HG03139 (cell line): ENCODE results near the gene WSCD2.

Experiments
- ATAC-seq: cut with Tn5 transposase; IDR thresholded peaks from one replicate; pipeline ENCODE4 v1.9.1; 2021; ENCODE audit not compliant: unreplicated experiment

The WSCD2 gene

DNA sequence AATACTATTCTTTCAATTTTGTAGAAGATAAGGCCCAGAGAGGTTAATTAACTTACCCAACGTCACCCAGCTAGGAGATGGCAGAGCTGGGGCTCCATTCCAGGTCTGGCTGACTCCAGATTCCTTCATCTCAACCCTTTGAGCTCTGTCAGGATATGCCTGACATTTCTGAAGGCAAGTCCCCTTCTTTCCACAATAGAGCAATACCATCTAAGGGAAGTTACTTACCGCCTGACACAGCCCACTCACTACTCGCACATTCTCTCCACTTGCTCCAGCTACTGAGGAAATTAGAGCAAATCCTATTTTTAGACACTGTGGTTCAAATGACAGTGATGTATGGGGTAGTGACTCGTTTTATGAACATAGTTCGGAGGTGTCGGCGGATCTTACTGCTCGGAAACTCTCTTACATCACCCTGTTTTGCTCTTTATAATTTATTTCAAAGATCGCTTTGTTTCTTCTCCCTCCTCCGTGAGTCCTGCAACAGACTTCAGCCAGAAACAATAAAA, 2.0 kb upstream of the WSCD2 start:
- ATAC-seq, result no peak

DNA sequence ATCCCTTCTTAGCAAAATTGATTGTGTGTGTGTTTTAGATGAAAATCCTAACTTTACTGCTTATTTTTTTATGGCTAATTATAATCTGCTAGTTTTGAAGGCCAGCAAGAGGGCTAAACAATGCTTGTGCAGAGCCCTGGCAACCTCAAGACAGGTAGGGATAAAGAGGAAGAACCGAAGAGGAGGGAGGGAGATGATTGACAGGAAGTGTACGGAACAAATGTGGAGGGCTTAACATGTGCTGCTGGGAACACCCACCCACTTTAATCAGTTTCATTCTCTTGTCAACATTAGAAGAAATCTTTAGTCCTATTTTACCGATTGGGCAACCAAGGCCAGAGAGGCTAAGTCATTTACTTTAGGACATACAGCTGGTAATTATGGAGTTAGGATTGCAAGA, 1.4 kb upstream of the WSCD2 start:
- no peak for ATAC-seq

DNA sequence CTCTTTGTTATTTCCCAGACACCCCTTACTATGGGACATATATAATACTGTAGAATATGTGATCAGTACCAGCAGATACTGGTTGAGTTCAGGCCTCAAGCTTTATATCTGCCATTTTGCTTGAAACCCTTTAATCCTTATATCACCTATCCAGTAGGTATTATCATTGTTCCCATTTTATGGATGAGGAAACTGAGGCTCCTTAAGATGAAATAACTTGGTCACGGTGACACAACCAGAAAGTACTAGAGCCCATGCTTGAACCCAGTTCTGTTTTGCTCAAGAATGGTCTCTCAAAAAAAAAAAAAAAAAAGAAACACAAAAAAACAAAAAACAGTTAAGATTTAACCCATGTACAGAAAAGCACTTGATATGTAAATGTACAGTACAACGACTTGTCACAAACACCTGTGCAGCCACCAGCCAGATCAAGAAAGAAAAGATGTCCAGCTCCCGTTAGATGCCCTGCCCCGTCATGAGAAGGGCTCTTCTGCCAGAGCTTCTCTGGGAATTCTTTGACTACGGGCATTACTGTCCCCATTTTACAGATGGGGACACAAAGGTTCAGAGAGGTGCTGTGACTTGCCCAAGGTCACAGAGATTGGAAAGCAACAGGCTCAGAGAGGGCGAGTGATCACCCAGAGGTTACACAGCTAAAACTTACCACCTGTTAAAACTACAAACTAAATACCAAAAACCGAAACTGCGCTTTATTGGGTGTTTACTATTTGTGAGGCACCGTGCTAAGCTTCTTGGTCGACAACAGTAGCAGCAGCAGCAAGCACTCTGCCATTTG, 669 bp upstream of the WSCD2 start:
- ATAC-seq, result no peak

DNA sequence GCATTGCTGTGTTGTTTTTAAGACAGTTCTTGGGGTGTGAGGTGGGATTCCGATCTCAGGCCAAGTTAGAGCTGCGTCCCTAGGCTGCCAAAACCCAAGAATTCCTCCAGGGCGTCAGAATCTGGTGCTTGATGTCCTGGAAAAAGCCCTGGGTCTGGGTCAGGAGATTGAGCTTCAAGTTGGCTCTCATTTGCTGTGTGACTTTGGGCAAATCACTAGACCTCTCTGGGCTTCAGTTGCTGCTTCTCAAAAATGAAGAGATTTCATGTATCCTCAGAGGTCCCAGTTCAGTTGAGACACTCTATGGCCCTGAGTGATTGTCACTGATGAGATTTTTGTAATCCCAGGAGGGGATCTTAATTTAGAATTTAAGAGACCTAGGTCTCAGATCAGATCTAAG, 1.9 kb downstream of the WSCD2 start:
- ATAC-seq, result no peak

GRCh38 chr12:108131657-108132126, 2.6 kb downstream of the WSCD2 start:
- ATAC-seq, result no peak

- no peak for ATAC-seq
These were observed 4.4 kb downstream of the WSCD2 start for GRCh38 chr12:108133482-108133881.

DNA sequence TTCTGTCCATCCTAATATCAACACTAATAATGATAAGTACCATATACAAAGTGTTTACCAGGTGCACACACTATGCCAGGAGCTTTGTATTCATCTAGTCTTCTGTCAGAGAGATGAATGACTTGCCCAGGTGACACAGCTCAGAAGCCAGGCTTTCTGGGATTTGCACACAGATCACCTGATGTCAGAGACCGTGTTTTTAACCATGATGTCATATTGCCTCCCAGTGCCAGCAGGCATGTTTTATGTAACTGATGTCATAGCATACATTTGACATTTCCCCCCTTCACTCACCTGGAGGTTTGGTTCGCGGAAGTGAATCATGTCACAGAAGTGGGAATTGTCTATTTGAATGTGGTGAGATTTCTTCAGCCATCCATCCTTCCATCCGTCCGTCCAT, 5.7 kb downstream of the WSCD2 start:
- no peak for ATAC-seq

- no peak for ATAC-seq
These were observed 6.5 kb downstream of the WSCD2 start for GRCh38 chr12:108135627-108136026.

DNA sequence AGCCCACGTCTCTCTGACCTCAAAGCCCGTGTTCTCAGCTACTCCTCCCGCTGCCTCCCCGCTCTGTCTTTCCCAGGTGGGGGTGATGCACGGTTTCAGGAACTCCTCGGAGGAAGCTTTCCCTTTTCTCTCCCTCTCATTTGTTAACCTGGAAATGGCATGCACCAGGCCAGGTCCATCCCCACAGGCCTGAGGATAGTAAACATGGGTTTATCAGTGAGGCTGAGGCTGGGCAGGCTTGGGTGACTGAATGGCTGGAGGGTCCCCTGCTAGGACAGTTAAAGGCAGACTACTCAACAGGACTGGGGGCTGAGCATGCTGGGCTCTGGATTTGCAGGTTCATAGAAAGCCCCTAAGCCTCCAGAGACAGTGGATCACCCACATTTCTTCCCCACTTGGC, 7.6 kb downstream of the WSCD2 start:
- ATAC-seq, result no peak

DNA sequence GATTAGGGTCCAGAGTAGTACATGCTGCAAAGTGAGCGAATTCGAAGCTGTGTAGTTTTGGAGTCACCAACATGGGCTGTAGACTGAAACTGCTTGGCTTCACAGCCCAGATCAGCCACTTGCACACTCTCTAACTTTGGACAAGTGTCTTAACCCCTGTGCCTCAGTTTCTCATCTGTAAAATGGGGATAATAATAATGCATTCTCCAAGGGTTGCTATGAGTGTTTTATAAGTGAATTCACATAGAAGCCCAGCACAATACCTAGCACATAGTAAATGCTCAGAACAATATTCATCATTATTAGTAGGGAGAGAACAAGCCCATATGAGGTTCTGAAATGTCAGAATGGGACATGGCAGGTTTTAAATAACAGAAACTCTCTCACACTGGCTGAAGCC, 10.4 kb downstream of the WSCD2 start:
- no peak for ATAC-seq

DNA sequence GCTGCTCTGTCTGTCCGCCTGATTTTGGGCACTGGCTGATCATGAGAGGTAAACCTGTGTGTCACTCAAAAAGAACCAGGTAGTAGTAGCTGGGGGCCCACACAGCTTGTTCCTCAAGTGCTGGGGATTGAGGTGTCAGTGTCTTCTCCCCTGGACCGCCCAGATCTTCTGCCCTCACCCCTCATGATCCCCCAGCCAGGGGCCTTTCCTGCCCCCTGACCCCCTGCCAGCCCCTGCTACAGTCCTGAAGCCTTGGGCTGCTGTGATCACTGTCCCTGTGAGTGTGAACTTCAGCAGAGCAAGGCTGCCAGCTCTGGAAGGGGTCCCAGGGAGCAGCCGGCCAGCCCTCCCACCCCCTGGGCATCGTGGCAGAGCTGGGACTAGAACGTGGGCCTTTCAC, 11.4 kb downstream of the WSCD2 start:
- ATAC-seq, result no peak

GRCh38 chr12:108141600-108142130, 12.6 kb downstream of the WSCD2 start:
- ATAC-seq, result no peak

- no peak for ATAC-seq
These were observed 14.1 kb downstream of the WSCD2 start for GRCh38 chr12:108143144-108143543.

DNA sequence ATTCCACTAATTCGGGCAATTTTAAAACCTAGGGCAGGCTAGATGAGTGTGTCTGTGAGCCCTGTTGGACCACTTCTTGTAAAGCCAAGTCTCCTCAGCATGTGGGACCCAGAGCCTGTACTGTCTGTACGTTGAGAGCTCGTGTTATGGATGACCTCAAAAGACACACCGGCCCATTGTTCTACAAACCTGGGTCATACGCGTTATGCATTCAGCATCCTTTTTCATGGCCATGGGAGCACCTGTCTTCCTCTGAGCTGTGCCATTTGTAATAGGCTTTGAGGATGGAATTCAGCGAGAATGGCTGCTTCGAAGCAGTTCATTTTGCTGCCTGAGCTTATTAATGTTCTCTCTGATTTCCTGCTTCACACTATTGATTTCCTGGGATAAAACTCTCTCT, 15.0 kb downstream of the WSCD2 start:
- ATAC-seq, result no peak

DNA sequence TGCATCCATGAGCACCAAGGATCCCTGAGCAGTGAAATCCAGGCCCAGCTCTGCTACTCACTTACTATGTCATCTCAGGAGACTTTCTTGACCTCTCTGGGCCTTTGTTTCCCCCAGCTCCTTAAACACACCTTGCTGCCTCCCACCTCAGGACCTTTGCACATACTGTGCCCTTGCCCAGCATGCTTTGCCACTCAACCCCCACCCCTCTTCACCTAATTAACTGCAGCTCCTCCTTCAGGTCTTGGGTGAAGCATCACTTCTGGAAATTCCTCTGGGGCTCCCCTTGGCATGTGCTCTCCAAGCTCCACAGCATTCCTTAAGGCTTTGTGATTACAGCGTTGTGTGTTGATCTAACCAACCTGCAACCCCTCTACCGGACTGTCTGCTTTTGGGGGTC, 15.9 kb downstream of the WSCD2 start:
- no peak for ATAC-seq

DNA sequence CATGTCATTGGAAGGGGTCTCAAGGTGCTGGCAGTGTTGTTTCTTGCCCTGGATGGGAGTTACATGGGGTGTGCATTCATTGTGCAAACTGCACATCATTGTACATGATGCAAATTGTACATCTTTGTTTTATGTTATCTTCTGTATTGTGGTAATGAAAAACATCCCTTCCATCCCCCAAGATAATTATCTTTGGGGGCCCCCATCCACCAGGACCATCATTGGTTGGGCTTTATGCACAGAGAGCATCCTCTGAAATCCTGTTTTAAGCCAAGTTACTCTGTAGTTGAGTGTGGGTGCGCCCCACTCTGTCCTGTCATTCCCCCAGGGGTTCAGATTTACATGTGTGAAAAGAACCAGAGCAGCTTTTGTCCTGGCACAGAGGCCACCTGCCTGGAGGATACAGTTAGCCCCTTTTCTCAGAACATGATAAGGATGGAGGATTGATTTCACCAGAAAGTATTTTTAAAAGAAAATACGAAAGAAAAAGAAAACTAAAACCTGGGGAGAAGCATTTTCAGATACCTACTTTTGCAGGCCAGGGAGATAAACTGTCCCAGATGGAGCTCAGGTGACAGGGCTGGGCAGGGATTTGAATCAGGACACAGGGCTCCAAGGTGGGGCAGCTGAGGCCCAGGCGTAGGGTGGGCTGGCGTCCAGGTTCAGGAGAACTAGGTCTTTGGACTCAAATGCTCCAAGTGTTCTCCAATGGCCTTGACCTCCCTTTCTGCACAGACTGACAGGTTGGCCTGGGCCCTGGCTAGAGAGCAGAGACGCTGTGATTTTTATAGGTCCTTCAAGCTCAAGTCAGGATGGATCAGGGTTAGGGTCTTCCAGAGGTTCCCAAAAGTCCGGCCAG, 17.2 kb downstream of the WSCD2 start:
- no peak for ATAC-seq

DNA sequence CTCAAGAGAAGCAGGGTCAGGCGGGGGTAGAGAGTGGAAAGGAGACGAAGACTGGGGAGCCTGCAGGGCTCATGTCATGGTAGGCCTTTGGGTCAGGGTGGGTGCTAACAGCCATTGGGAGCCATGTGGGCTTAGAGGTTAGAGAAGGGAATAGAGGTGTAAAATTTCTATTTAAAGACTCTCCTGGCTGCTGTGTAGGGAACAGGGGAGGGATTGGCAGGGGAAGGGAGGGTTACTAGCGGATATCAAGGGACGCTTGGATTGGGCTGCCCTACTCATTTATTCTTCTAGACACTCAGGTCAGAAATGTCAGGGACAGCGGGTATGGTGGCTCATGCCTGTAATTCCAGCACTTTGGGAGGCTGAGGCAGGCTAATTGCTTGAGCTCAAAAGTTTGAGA, 18.2 kb downstream of the WSCD2 start:
- ATAC-seq, result no peak

DNA sequence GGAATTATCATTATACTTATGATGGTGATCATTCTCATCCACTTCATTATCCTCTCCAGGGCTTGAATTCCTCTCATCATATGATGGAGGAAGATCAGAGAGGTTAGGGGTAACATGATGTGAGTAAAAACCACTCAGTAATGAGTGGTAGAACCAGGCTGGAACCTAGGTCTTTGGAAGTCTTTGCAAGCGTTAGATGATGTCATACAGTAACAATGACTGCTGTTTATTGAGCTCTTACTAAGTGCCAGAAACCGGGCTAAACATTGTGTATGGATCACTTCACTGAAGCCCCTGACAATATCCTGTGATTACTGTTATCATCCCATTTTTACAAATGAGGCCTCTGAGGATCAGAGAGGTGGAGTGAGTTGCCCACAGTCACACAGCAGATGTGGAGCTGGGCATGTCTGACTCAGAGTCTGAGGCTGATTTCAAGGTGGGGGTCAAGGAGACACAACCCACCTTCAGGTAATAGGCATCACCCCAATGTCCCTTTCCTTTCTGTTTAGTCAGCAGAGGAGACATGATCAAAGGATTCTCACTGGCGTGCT, 19.5 kb downstream of the WSCD2 start:
- ATAC-seq, result no peak

- no peak for ATAC-seq
These were observed 21.3 kb downstream of the WSCD2 start for GRCh38 chr12:108150436-108150835.

DNA sequence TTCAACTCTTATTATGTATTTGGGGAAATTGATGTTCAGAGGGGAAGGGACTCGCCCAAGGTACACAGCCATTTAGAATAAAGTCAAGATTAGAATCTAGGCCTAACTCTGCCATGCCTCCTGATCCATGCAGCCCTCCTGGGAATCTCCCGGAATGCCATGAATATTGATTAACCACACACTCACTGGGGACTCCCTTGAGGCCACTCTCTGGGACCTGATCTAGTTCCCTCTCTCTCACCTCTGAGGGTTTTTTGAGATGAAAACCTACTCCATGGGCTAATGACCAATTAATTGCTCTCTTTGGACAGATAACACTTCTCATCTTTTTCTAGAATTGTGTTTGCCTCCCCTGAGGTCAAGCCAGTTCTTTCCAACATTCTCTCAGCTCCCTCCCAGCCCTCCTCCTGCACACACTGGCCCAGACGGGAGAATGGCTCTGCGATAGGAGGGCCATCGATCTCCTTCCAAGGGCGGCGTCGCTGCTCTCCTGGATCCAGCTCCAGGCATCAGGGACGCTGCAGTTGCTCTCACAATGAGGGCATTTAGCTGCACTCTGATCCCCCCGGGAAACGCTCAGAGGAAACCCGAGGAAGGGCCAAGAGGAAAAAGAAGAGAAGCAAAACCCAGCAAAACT, 22.6 kb downstream of the WSCD2 start:
- no peak for ATAC-seq

- no peak for ATAC-seq
These were observed 23.1 kb downstream of the WSCD2 start for GRCh38 chr12:108152170-108152538.
